Measurements from ENCODE around the gene DPRX.

The DPRX gene

DNA sequence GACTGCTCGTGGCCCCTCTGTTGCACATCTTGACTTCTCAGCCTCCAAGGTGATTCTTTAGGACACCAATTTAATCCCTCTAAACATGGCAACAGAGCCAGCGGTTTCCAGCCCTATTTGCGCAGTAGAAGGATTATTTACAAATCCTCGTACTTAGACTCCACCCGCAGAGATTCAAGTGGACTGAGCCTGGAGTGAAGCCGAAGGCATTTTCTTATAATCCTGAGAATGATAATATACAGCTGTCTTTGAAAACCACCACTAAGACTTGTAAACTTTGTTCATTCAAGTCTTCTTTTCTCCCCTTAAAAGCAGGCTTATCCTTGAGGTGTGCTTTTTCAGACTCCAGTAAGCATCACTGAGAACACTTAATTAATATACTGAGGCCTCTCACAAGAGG lies 4.8 kb upstream of the DPRX start:
- no peak for TF ChIP-seq SPI1 (IDR thresholded peaks at IDR 0.05; ENCODE audit: borderline replicate concordance, low read depth)
- TF ChIP-seq, protein P1, sequence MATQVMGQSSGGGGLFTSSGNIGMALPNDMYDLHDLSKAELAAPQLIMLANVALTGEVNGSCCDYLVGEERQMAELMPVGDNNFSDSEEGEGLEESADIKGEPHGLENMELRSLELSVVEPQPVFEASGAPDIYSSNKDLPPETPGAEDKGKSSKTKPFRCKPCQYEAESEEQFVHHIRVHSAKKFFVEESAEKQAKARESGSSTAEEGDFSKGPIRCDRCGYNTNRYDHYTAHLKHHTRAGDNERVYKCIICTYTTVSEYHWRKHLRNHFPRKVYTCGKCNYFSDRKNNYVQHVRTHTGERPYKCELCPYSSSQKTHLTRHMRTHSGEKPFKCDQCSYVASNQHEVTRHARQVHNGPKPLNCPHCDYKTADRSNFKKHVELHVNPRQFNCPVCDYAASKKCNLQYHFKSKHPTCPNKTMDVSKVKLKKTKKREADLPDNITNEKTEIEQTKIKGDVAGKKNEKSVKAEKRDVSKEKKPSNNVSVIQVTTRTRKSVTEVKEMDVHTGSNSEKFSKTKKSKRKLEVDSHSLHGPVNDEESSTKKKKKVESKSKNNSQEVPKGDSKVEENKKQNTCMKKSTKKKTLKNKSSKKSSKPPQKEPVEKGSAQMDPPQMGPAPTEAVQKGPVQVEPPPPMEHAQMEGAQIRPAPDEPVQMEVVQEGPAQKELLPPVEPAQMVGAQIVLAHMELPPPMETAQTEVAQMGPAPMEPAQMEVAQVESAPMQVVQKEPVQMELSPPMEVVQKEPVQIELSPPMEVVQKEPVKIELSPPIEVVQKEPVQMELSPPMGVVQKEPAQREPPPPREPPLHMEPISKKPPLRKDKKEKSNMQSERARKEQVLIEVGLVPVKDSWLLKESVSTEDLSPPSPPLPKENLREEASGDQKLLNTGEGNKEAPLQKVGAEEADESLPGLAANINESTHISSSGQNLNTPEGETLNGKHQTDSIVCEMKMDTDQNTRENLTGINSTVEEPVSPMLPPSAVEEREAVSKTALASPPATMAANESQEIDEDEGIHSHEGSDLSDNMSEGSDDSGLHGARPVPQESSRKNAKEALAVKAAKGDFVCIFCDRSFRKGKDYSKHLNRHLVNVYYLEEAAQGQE (IDR thresholded peaks at IDR 0.05; ENCODE audit: insufficient replicate concordance, low read depth) = no peak
- no peak for DNase-seq (ENCODE audit: low read depth in 1 of 2, low spot score in 1 of 2)
- Histone ChIP-seq H3K4me3 (replicated peaks; ENCODE audit: insufficient read depth, low read length) (no peak overlapping the region), H3K27me3 (ENCODE audit: insufficient read depth, poor library complexity, severe bottlenecking) (no peaks in the 10 kb centered on the region), H3K27ac (replicated peaks) (no peak overlapping the region)

DNA sequence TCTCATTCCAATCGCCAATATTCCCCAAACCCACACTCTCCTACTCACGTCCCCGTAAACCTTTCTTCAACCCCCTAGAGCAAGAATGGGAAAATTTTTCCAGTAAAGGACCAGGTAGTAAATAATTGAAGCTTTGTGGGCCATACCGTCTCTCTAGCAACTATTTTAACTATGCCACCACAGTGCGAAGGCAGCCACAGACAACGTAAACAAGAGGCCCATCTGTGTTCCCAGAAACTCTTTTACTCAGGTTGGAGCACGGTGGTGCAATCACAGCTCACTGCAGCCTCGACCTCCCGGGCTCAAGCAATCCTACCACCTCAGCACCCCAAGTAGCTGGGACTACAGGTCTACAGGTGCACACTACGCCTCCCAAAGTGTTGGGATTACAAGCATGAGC lies 3.0 kb downstream of the DPRX start:
- H3K27ac ChIP-seq (replicated peaks) = no peak overlapping the region
- no peaks in the 10 kb centered on the region for H3K27me3 ChIP-seq (ENCODE audit: insufficient read depth, poor library complexity, severe bottlenecking)
- no peak overlapping the region for H3K4me3 ChIP-seq (replicated peaks; ENCODE audit: insufficient read depth, low read length)
- TF ChIP-seq SPI1 (IDR thresholded peaks at IDR 0.05; ENCODE audit: borderline replicate concordance, low read depth) = no peak
- TF ChIP-seq, protein P2, sequence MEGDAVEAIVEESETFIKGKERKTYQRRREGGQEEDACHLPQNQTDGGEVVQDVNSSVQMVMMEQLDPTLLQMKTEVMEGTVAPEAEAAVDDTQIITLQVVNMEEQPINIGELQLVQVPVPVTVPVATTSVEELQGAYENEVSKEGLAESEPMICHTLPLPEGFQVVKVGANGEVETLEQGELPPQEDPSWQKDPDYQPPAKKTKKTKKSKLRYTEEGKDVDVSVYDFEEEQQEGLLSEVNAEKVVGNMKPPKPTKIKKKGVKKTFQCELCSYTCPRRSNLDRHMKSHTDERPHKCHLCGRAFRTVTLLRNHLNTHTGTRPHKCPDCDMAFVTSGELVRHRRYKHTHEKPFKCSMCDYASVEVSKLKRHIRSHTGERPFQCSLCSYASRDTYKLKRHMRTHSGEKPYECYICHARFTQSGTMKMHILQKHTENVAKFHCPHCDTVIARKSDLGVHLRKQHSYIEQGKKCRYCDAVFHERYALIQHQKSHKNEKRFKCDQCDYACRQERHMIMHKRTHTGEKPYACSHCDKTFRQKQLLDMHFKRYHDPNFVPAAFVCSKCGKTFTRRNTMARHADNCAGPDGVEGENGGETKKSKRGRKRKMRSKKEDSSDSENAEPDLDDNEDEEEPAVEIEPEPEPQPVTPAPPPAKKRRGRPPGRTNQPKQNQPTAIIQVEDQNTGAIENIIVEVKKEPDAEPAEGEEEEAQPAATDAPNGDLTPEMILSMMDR (IDR thresholded peaks at IDR 0.05; ENCODE audit: insufficient read depth, low read length) = no peak
- TF ChIP-seq GABPA (IDR thresholded peaks at IDR 0.05; ENCODE audit: low read depth) = no peak
- TF ChIP-seq, protein P1 (IDR thresholded peaks at IDR 0.05; ENCODE audit: insufficient replicate concordance, low read depth) = no peak
- no peak for TF ChIP-seq POLR2AphosphoS5 (IDR thresholded peaks at IDR 0.05; ENCODE audit: low read depth)
- DNase-seq (ENCODE audit: low read depth in 1 of 2, low spot score in 1 of 2) = no peak

DNA sequence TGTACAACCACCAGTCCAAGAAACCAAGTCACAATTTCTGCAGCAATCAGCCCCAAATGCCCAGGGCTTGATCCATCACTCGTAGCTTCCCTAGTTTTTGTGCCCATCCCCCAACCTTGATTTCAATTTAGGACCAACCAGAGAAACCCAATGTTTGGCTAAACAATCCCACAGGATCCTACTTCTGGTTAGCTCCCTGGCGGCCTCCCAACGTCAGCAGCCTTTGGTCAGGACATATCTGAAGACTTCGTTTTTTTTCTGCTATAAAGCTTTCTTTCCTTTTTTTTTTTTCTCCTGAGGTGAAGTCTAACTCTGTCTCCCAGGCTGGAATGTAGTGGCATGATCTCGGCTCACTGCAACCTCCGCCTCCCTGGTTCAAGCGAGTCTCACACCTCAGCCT lies 7.7 kb downstream of the DPRX start:
- H3K27me3 ChIP-seq (ENCODE audit: insufficient read depth, poor library complexity, severe bottlenecking) = no peaks in the 10 kb centered on the region
- DNase-seq (ENCODE audit: low read depth in 1 of 2, low spot score in 1 of 2) = no peak
- TF ChIP-seq SPI1 (IDR thresholded peaks at IDR 0.05; ENCODE audit: borderline replicate concordance, low read depth) (no peak), GABPA (IDR thresholded peaks at IDR 0.05; ENCODE audit: low read depth) (no peak), POLR2AphosphoS5 (IDR thresholded peaks at IDR 0.05; ENCODE audit: low read depth) (no peak)
- TF ChIP-seq, protein P1 (IDR thresholded peaks at IDR 0.05; ENCODE audit: insufficient replicate concordance, low read depth) = no peak
- TF ChIP-seq, protein P2 (IDR thresholded peaks at IDR 0.05; ENCODE audit: insufficient read depth, low read length) = no peak
- no peak overlapping the region for H3K4me3 ChIP-seq (replicated peaks; ENCODE audit: insufficient read depth, low read length)
- H3K27ac ChIP-seq (replicated peaks) = no peak overlapping the region
